PC-9 (cell line): ENCODE data around the gene ASPHD1. TPM values are rescaled to one million over a fixed set of nuclear protein-coding genes. Genes with fewer than 3 reads are reported as not detected.

Experiments
- BruUV-seq: library from RNA; stranded (reverse); fragments of 400-500 nt; replicated peaks from 2 replicates; lab custom pipeline; 2021; lab: Mats Ljungman, UMichigan
- CTCF ChIA-PET: fragments of 300-600 bp; sonication (Branson Sonifier 250); formaldehyde crosslinking; loops from one replicate; lab custom pipeline; 2022; ENCODE audit warnings: antibody characterized with exemption; lab: Charles Lee
- POLR2A ChIA-PET: fragments of 300-600 bp; sonication (Branson Sonifier 250); formaldehyde crosslinking; loops from one replicate; lab custom pipeline; 2022; ENCODE audit warnings: antibody characterized with exemption; ENCODE audit not compliant: unreplicated experiment; lab: Charles Lee
- DNase-seq, 2 experiments: peaks; one replicate each; pipeline versions ENCODE4 v3.0.0 to v3.0.0-alpha.2; 2015 to 2022; ENCODE audit warnings: mixed read lengths in 1 of 2
- H2AFZ ChIP-seq: fragments of 200-600 bp; sonication (generic); 2 replicates; pipeline ENCODE4 v1.8.1; 2017; ENCODE audit warnings: antibody characterized with exemption
- H3F3A ChIP-seq: fragments of 200-600 bp; sonication (generic); 2 replicates; pipeline ENCODE4 v1.8.1; 2017; ENCODE audit warnings: antibody characterized with exemption, mild to moderate bottlenecking, low read depth; ENCODE audit not compliant: insufficient read depth
- H3K27ac ChIP-seq: fragments of 200-600 bp; sonication (generic); 2 replicates; pipeline ENCODE4 v1.6.1; 2016; ENCODE audit warnings: mixed run types
- H3K27me3 ChIP-seq: fragments of 200-600 bp; sonication (generic); 2 replicates; pipeline ENCODE4 v1.6.1; 2016; ENCODE audit warnings: low read depth, mixed run types; ENCODE audit not compliant: insufficient read depth
- H3K36me3 ChIP-seq: fragments of 200-600 bp; sonication (generic); 2 replicates; pipeline ENCODE4 v1.6.1; 2016; ENCODE audit warnings: low read depth, mixed run types
- H3K4me1 ChIP-seq: fragments of 200-600 bp; sonication (generic); replicated peaks from 2 replicates; pipeline ENCODE4 v1.6.1; 2016; ENCODE audit warnings: mixed run types; ENCODE audit not compliant: insufficient read depth
- H3K4me2 ChIP-seq: fragments of 200-600 bp; sonication (generic); 2 replicates; pipeline ENCODE4 v1.6.1; 2017; ENCODE audit warnings: mixed run types
- H3K4me3 ChIP-seq: fragments of 200-600 bp; sonication (generic); 2 replicates; pipeline ENCODE4 v1.6.1; 2016; ENCODE audit warnings: mixed run types
- H3K79me2 ChIP-seq: fragments of 200-600 bp; sonication (generic); 2 replicates; pipeline ENCODE4 v1.6.1; 2017; ENCODE audit warnings: low read depth, mixed run types
- H3K9me2 ChIP-seq: fragments of 200-600 bp; sonication (generic); 2 replicates; pipeline ENCODE4 v1.8.1; 2017; ENCODE audit warnings: mild to moderate bottlenecking; ENCODE audit not compliant: insufficient read depth
- H3K9me3 ChIP-seq: fragments of 200-600 bp; sonication (generic); 2 replicates; pipeline ENCODE4 v1.8.1; 2016; ENCODE audit warnings: low read depth; ENCODE audit not compliant: insufficient read depth
- H4K20me1 ChIP-seq: fragments of 200-600 bp; sonication (generic); 2 replicates; pipeline ENCODE4 v1.8.1; 2017; ENCODE audit not compliant: insufficient read depth
- CTCF ChIP-seq: fragments of 200-600 bp; sonication (generic); conservative IDR thresholded peaks from 2 replicates; pipeline ENCODE4 v1.6.1; 2017; ENCODE audit warnings: mixed run types, antibody characterized with exemption, mild to moderate bottlenecking, moderate library complexity
- EZH2 ChIP-seq: fragments of 200-600 bp; sonication (generic); IDR thresholded peaks from 2 replicates; pipeline ENCODE4 v1.8.0; 2017; ENCODE audit warnings: antibody characterized with exemption, low read depth
- intact Hi-C: fragments of 100-400 bp; cut with micrococcal nuclease; formaldehyde crosslinking; loops from one replicate; pipeline ENCODE4 v1.10.0; 2022; ENCODE audit not compliant: unreplicated experiment
- total RNA-seq: library from RNA; stranded (reverse); gene quantifications from 2 replicates; pipeline ENCODE4 v1.2.3, GENCODE V29; 2021

ASPHD1 gene
- total RNA-seq, 1 experiment from 2014 or later, result 8.3 TPM

GRCh38 chr16:29876594-29877249, 23.6 kb upstream of the ASPHD1 start:
- no peaks in the 10 kb centered on the region for H3K36me3 ChIP-seq
- H3K4me3 ChIP-seq, result no peak overlapping the region
- peaks cover 13% of the 10 kb centered on the region; the same call in 1 of the 2 replicates for H3F3A ChIP-seq
- no peaks in the 10 kb centered on the region for H3K4me1 ChIP-seq
- POLR2A ChIA-PET, result no interaction called here
- CTCF ChIA-PET, result no interaction called here
- no peaks in the 10 kb centered on the region for H3K9me2 ChIP-seq
- H3K4me2 ChIP-seq, result no peak overlapping the region
- no peak overlapping the region for H3K27ac ChIP-seq
- no peaks in the 10 kb centered on the region for H3K9me3 ChIP-seq
- H3K27me3 ChIP-seq, result no peaks in the 10 kb centered on the region
- H3K79me2 ChIP-seq, result no peaks in the 10 kb centered on the region
- no peak for TF ChIP-seq EZH2
- BruUV-seq, result no TSS peak
- no peaks in the 10 kb centered on the region for H4K20me1 ChIP-seq
- no peak overlapping the region for H2AFZ ChIP-seq
- intact Hi-C loops, result no loop called here
- no peak for DNase-seq

- no peak overlapping the region for H2AFZ ChIP-seq
- no TSS peak for BruUV-seq
Measured at GRCh38 chr16:29877266-29877961, 22.9 kb upstream of the ASPHD1 start.

GRCh38 chr16:29878172-29878571, 22.1 kb upstream of the ASPHD1 start:
- H3K27ac ChIP-seq, result no peak overlapping the region
- no peaks in the 10 kb centered on the region for H3K9me3 ChIP-seq
- no peaks in the 10 kb centered on the region for H3K4me1 ChIP-seq
- no peaks in the 10 kb centered on the region for H3K79me2 ChIP-seq
- H2AFZ ChIP-seq, result no peak overlapping the region
- POLR2A ChIA-PET, result interaction anchor here (0.6 kb wide), 1 partner anchor 881 kb away, joined by 27 read pairs; no protein-coding TSS in a partner anchor
- TF ChIP-seq EZH2 (no peak), CTCF (no peak)
- no peaks in the 10 kb centered on the region for H3K36me3 ChIP-seq
- H3K4me3 ChIP-seq, result no peak overlapping the region
- intact Hi-C loops, result no loop called here
- CTCF ChIA-PET, result interaction anchor here (0.5 to 1.0 kb wide), 2 partner anchors 136 to 178 kb away, joined by 3 to 5 read pairs; no protein-coding TSS in a partner anchor
- H3K4me2 ChIP-seq, result no peak overlapping the region
- H3K9me2 ChIP-seq, result no peaks in the 10 kb centered on the region
- H3F3A ChIP-seq, result peaks cover 13% of the 10 kb centered on the region; the same call in 1 of the 2 replicates
- H4K20me1 ChIP-seq, result no peaks in the 10 kb centered on the region
- H3K27me3 ChIP-seq, result no peaks in the 10 kb centered on the region
- no TSS peak for BruUV-seq
- DNase-seq, result no peak

More at GRCh38 chr16:29877266-29877961, 22.9 kb upstream of the ASPHD1 start:
- Histone ChIP-seq H3K27me3 (no peaks in the 10 kb centered on the region), H3K4me2 (no peak overlapping the region), H3K79me2 (no peaks in the 10 kb centered on the region), H3F3A (peaks cover 13% of the 10 kb centered on the region; the same call in 1 of the 2 replicates), H3K9me3 (no peaks in the 10 kb centered on the region), H3K4me1 (no peaks in the 10 kb centered on the region), H3K4me3 (no peak overlapping the region), H3K27ac (no peak overlapping the region), H4K20me1 (no peaks in the 10 kb centered on the region), H3K36me3 (no peaks in the 10 kb centered on the region), H3K9me2 (no peaks in the 10 kb centered on the region)
- peak in 1 of 2 experiments; percentile 51 for DNase-seq
- CTCF ChIA-PET, result interaction anchor here (0.5 to 1.0 kb wide), 2 partner anchors 136 to 177 kb away, joined by 3 to 5 read pairs; no protein-coding TSS in a partner anchor
- POLR2A ChIA-PET, result interaction anchor here (0.6 kb wide), 1 partner anchor 881 kb away, joined by 27 read pairs; no protein-coding TSS in a partner anchor
- no peak for TF ChIP-seq EZH2
- TF ChIP-seq CTCF, result no peak
- intact Hi-C loops, result no loop called here
